DMS153 treated with DMSO at 0.1 percent for 48 hours (cell line): Measurements from ENCODE around the gene OR51E1.

Experiments
- DNase-seq: peaks from one replicate; lab custom pipeline; 2025; ENCODE audit not compliant: unreplicated experiment; lab: John Stamatoyannopoulos, UW

The OR51E1 gene, protein sequence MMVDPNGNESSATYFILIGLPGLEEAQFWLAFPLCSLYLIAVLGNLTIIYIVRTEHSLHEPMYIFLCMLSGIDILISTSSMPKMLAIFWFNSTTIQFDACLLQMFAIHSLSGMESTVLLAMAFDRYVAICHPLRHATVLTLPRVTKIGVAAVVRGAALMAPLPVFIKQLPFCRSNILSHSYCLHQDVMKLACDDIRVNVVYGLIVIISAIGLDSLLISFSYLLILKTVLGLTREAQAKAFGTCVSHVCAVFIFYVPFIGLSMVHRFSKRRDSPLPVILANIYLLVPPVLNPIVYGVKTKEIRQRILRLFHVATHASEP

DNA sequence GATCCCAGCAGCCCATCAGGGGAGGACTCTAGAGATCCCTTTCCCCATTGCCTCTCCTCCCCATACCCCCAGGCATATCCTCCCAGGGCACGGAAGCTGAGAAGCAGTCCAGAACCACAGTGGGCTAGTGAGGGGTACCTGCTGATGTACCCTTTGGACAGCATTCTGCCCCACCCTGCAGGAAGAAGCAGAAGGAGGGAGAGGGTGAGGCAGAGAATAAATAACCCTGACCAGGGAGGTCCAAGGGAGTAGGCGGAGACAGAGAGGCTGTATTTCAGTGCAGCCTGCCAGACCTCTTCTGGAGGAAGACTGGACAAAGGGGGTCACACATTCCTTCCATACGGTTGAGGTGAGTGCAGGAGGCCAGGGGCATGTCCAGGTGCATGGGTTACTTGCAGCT is at the start of gene OR51E1:
Gene OR51E1, plus strand, starts transcription at position 301 of the 400 bp plus-strand sequence. CDS start 8,545 bp downstream, outside the sequence.
- no peak for DNase-seq

DNA sequence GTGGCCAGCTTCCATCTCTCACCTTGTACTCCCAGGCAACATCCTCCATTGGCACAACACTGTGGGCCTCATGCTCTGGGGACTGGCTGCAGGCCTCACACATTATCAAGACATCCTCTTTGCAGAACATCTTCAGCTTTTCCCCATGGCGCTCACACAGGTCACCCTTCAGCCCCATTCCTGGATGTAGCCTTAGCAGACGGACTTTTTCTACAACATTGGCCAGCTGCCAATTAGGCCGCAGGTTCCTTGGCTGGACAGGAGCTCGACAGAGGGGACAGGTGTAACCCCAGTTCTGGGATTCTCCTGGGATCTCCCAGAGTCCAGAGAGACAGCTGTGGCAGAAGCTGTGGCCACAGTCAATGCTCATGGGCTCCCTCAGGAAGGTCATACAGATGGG is 38.7 kb upstream of the OR51E1 start:
- no peak for DNase-seq

DNA sequence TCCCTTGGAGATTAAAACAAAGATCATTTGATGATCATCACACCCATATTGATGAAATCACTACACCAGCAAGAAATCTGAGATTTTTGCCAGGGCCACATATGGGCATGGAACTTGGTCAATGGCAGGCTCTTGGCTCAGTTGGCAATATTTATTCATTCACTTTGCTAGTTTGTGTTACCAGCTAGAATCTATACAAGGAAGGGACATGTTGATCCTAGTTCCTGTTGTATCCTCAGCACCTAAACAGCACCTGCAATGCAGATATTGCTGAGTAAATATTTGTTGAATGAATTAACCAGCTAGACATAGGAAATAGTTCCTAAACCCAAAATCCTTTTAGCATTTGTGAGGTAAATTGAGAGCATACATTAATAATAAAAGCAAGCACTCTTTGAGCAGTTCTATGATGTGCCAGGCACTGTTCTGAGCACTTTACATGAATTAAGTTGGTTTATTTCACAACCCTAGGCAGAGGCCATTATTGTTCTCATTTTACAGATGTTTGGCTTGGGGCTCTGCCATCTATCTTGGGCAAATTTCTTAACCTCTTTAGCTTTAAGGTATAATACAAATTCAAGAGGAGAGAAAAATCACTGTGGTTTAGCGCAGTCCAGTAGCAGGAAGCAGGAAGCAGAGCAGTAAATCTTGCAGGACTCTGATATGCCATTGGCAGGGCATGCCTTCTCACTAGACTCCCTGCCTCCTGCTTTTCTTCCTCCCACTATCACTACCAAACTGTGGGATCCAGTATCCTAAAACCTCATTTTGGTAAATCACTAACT is 37.4 kb upstream of the OR51E1 start:
- DNase-seq: peak; percentile 80

DNA sequence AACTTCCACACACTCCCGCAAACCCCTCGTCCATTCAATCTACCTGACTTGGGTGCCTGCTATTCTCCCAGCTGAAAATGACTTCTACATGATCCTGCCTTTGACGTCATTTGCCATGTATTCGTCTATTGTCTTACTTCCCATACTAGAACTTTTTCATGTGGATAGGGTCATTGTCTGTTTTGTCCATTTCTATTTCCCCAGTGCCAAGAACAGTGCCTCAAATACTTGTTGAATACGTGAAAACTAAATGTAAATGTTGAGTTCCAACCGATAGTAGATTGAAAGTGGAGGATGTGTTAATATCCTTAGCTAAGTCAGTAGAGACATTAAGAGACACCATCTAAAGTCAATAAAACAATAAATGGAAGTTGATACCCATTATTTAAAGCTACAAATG is 36.7 kb upstream of the OR51E1 start:
- DNase-seq: no peak

DNA sequence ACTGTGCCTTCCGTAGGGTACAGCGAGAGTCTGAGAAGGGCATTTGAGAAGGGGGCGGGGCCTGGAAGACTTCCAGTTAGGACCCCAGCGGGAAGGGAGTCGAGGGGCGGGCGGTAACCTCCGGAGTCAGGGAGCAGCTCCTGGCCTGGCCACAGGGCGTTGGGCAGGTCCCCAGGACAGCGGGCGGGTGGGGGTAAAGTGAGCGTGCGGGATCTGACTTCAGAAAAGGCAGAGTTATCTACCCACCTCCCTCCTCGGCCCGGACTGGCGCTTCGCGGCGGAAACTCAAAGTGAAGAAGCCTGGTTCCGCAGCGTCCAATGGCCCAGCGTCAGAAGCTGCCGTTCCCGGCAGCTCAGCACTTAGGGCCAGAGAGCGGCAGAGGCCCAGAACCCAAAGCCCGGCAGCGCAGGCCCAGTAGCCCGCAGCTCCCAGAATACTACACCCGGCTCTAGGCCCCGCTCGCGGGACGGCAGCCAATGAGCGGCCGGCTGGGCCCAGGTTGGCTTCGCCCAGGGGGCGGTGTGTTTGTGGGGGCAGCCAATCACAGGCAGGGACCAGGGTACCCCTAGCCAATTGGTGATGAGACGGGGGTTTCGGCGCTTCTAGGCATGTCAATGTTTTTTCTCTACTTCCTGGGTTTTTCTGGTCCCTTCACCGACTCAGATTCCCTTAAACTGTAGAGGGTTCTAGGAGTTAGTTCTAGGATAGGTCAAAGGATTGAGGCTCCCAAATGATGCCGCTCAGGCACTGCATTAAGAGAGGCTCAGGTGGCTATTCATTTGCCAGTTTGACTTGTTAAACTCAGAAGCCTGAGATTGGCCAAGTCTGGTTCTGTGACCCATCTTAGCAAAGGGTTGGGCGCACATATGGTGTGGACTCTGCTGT is 35.8 kb upstream of the OR51E1 start, which contains the start of gene TRIM68:
Gene TRIM68, minus strand, starts transcription at position 451 of the 886 bp plus-strand sequence. CDS start 2,727 bp downstream, outside the sequence.
- peak; percentile 89 for DNase-seq

DNA sequence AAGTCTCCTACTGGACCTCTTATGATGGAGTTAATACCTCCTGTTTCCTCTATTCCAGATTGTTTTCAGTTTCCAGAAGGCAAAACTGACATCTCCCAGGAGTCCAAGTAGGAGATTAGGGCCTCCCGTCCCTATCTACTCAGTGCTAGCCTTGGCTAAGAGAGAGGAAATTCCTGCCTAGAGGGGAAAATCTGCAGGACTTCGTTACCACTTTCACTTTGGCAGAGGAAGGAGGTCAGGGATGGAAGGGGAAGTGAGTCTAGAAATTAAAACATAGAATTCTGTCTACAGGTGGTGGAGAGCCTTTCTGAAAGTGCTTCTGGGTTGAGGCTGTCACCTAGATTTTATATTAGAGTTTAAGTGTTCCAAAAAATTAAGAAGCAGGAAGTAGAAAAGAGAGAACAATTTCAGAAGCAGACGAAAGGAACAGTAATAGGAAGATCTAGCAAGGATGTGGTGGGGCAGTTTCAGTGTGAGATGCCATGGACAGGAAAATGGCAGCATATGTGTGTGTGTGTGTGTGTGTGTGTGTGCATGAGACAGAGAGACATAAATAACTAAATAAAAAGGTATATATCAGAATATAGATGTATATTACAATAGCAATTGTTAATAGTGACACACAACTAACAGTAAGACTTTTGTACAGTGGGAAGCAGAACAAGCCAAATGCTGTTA is 33.4 kb upstream of the OR51E1 start:
- DNase-seq: no peak

DNA sequence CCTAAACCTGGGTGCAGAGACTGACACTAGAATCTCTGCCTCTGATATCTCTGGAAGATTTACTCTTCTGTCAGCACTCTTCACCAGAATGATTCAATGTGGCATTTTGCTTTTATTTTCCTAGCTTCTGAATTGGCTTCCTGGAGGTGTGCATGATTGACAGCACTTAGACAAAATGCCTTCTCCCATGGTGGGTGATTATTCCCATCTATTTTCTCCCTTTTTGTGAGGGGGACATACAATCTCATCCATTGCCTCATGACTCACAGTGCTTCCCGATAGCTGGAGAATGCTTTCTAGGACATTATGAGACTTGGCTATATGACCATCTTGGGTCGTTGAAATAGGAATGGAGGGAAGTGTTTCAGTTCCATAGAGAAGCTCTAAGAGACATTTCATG is 31.8 kb upstream of the OR51E1 start:
- no peak for DNase-seq

DNA sequence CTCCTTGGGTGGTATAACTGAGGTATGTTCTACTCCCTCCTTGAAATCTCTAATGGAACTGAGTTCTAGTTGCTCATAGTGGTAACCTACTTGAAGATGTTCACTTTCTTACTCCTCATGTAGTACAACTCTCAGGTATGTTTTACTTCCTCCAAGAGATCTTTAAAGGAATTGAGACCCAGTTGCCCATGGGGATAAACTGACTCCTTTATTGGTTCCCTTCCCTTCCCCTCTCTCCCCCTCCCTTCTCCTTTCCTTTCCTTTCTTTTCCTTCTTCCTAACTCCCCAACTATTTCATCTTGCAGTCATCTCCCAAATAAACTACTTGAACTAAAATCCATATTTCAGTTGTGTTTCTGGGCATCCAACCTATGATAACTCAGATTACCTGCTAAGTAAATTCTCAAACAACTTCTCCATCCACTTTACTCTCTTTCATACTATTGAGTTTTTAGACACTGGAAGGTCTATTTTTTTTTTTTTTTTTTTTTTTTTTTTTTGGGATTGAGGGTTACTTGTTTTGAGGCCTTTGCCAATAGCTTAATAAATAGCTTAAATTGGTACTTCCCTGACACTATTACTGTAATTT is 27.8 kb upstream of the OR51E1 start:
- DNase-seq: no peak

DNA sequence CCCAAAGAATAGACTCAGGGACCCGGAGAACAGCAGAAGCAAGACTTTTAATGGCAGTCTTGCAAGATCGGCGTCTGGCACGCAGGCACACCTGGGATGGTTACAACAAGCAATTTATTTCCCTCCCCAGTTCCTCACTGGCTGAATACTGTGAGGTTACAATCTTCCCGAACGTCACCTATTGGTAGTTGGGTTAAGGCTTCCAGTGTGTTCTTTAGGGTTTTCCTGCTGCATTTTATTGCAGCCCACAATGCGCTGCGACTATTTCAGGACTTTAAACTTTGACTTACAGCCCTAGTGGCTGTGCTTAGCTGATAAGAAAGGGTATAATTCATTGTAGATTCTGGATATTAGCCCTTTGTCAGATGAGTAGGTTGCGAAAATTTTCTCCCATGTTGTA is 24.3 kb upstream of the OR51E1 start:
- DNase-seq: no peak

DNA sequence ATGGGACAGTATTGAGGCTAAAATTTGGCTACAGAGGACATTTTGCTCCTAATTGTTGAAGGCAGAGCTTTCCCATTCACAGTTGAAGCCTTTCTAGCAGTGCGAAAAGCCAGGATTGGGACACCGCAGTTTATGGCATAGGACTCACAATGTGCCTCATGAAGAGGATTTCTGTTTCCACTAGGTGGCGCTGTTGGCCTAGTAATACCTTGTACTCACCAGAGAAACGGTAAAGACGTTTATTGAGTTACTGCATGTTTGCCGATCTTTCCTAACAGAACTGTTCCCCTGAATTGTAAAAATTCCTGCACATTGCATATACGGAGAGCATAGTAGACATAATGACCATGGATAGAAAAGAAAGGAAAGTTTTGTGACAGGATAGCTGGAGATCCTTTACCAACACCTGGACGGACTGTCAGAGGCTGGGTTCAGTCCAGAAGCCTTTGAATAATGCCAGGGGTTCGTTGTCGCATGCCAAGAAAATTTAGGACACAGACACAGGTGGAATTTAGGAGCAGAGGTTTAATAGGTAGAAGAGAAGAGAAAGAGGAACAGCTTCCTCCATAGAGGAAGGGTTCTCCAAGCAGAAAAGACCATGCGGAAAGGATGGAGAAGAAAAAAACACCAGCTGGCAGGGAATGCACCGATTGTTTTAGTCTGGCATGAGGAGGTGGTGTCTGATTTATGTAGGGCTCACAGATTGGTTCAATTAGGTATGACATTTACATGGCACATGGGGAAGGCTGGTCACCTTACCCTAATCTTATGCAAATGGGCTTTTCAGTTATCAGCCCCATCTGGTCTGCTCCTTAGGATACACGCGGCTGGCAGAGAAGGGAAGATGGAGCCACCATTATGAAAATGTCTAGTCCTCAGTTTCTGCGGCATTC is 17.3 kb upstream of the OR51E1 start:
- peak; percentile 84 for DNase-seq

DNA sequence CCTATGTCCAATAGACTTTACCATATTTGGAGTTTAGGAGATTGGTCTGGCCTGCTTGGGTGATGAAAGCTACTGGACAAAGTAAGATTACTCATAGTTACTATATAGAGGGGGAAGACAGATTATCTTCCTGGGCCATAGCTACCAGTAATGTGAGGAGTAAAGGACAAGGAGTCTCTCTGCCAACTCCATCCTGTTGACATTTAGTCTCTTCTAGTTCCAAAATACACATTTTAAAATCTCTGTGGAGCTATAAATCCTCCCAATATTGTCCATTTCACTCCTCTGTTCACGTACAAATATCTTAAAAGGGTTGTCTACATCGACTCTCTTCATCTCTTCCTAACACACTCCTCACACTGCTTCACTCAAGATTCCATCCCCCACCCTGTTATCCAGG is 7.6 kb upstream of the OR51E1 start:
- no peak for DNase-seq

DNA sequence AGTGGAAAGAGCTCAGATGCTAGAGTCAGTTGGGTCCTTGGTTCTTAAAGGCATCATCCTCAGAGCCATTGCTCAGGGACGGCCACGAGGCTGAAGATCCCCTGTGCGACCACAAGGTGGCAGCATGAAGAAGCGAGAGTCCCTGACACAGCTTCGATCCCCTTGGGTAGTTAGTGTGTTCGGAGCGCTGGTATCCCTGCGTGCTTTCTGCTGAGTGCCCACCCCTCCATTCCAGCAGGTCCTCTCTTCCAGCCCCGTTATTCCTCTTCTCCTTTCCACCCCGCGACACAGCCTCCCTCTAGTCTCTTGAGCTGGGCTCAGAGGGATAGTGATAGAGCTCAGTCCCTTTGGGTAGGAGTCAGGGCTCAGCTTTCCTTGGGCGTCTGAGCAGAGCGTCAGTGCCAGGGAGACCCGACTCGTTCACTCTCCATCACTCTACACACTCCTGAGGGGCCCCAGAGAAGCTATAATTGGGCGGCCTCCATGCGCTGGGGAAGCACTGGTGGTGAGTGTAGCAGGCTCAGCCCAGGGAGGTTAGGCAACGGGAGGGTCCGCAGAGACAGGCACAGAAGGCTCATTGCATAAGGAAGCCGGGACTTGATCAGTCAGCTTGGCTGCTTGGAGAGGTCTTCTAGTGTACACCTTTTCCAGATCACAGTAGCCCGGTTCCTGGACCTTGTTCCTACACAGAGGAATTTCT is 6.7 kb upstream of the OR51E1 start, which contains the start of gene OR51D1:
Gene OR51D1, plus strand, starts transcription at position 516 of the 700 bp plus-strand sequence. CDS start 2,314 bp downstream, outside the sequence.
- peak; percentile 91 for DNase-seq

DNA sequence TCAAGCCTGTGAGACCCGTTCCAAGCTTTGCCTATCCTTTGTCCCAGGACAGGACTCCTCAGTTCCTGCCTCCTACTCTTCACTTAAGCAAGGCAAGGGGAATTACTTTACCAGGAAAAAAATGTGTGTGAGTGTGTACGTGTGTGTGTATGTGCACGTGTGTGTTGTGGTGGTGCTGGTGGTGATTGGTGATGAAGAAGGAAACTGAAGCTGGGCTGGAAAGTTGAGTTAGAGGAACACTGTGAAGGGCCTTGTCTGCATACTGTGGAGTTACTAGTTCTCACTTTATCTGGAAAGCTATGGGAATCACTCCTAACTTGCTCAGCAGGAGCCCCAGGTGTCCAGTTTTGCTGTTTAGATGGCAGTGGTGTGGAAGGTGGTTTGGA is 6.1 kb upstream of the OR51E1 start:
- DNase-seq: no peak

DNA sequence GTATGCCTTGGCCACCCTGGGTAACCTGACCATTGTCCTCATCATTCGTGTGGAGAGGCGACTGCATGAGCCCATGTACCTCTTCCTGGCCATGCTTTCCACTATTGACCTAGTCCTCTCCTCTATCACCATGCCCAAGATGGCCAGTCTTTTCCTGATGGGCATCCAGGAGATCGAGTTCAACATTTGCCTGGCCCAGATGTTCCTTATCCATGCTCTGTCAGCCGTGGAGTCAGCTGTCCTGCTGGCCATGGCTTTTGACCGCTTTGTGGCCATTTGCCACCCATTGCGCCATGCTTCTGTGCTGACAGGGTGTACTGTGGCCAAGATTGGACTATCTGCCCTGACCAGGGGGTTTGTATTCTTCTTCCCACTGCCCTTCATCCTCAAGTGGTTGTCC is 3.9 kb upstream of the OR51E1 start:
- DNase-seq: no peak

DNA sequence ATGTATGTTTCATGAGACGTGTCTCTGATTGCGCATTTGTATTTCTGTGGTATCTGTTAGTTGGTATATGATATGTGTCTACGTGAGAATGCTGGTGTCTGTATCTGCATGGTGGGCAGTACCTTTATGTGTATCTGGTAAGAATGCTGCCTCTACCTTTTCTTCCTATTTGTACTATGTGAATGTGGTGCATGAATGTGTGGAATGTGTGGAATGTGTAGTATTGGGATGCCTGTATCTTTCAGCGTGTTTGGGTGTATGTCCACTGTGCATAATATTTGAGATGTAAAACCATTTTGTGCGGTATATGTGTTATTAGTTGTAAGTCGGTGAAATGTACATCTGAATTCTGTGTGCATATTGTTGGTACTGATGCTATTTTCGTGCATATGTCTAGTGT is 2.3 kb upstream of the OR51E1 start:
- DNase-seq: no peak

DNA sequence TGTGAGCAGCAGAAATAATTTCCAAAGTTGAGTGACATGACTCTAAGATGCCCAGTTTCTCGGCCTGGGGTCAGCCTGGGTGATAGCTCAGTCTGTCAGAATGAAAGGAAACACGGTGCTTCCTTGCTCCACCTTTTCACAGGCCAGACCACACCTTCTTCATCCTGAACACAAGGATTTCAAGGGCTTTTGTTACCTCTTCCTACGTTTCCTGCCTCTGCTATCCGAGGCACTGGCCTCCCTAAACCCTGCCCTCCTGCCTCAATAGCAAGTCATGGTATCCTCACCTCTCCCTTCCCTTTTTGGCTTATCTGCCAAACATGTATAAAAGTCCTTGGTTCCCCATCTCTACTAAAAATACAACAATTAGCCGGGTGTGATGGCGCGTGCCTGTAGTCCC is 1.7 kb upstream of the OR51E1 start:
- no peak for DNase-seq

DNA sequence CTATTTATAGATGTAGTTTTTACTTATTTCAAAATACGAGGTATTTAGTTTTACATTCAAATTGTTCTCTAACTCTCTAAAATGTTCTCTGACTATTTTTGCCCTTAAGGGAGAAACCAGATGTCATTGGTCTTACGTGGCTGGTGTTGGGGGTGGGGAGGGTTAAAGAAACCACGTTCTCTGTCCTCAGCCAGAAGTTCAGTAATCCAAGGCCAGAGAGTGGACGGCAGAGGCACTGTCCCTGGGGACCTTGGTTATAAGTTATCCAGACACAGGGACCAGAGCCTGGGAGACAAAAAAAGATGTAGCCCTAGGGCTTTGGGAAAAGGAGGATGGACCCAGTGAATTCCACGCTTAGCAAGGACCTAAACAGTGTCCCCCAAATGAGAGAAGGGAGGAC is 706 bp upstream of the OR51E1 start:
- no peak for DNase-seq

DNA sequence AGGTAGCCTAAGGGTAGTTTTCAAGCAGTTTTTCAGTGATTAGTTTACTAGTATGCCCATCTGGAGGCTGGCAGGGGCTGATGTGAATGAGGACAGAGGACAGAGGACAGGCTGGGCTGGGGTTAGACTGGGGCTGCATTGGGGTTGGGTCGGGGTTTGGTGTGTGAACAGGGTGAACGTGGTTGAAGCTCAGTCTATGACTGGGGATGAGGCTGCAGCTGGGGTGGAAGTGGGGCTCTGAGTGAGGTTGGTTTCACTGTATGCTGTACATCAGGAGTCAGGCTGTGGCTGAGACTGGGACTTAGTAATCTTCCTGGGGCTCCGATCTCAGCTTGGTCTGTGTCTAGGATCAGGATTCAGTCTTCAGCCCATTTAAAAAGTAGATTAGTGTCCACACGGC is 451 bp downstream of the OR51E1 start:
- no peak for DNase-seq

DNA sequence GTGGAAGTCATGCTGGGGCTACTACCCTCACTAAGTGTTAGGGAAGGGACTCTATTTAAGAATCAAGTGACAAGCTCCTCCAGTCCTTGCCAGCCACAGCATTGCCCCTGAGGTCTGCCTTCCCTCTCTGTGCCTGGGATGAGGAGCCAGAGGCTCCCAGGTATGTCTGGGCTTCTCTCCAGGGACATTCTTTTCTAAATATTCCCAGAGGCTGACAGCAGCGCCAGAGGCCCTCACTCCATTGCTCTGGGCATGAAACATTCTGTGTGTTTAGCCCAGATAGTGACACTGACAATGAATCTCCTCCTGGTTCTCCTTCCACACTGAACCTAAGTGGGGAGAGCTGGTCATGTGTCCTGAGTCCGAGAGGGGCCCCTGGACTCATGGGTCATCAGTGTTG is 2.2 kb downstream of the OR51E1 start:
- DNase-seq: no peak
